Psoas muscle (tissue), 8 donors: ENCODE data around the gene DBNDD2. TPM values are rescaled to one million over a fixed set of nuclear protein-coding genes. Genes with fewer than 3 reads are reported as not detected.

Source experiments
- ATAC-seq, 4 donors: fragments of 200-7000 bp; cut with Tn5 transposase; one replicate each; pipeline ENCODE4 v1.9.1; 2020; ENCODE audit warnings: moderate library complexity in 3 of 4, mild to moderate bottlenecking in 2 of 4
- DNase-seq, 2 donors: peaks; one replicate each; pipeline ENCODE4 v3.0.0-alpha.2; 2020
- H3K27ac ChIP-seq: fragments of 200-600 bp; one replicate; pipeline ENCODE4 v1.8.0; 2022
- H3K27me3 ChIP-seq, 3 donors: fragments of 200-600 bp in 1 of 3; one replicate each; pipeline versions ENCODE4 v1.6.1 to v1.8.0; 2013 to 2022; ENCODE audit warnings: low read length in 2 of 3, mild to moderate bottlenecking in 2 of 3, moderate library complexity in 1 of 3; ENCODE audit not compliant: insufficient read depth in 3 of 3
- H3K36me3 ChIP-seq, 2 donors: fragments of 200-600 bp in 1 of 2; one replicate each; pipeline versions ENCODE4 v1.6.1 to v1.8.0; 2013 to 2022; ENCODE audit warnings: low read depth in 1 of 2, mild to moderate bottlenecking in 1 of 2, moderate library complexity in 1 of 2; ENCODE audit not compliant: insufficient read depth in 1 of 2
- H3K4me1 ChIP-seq: fragments of 200-600 bp; one replicate; pipeline ENCODE4 v1.8.0; 2022
- H3K4me3 ChIP-seq: fragments of 200-600 bp; one replicate; pipeline ENCODE4 v1.8.0; 2022; ENCODE audit warnings: mild to moderate bottlenecking
- H3K9me3 ChIP-seq: fragments of 200-600 bp; one replicate; pipeline ENCODE4 v1.8.0; 2022
- CTCF ChIP-seq: fragments of 200-600 bp; IDR thresholded peaks from one replicate; pipeline ENCODE4 v1.8.0; 2022; ENCODE audit warnings: antibody characterized with exemption
- WGBS, 3 donors: extraction: QIAGEN DNeasy Blood & Tissue Kit; methylation state at CpG; one replicate each; pipeline versions ENCODE4 v1.1.6 to v1.1.7; 2013; 5-methylcytosine and 5-hydroxymethylcytosine counted together
- intact Hi-C, 2 donors: fragments of 100-400 bp; cut with DNase I; formaldehyde crosslinking; loops; one replicate each; pipeline versions ENCODE4 v1.11.0 to v1.14.2; 2022
- polyA plus RNA-seq, 3 donors: library from polyadenylated mRNA; stranded (reverse); fragments of 200-250 nt; gene quantifications; one replicate each; pipeline ENCODE4 v1.2.3, GENCODE V29; 2013
- total RNA-seq, 4 donors: library from RNA; stranded (reverse); fragmentation: NEBNext Ultra II Directional in 2 of 4; extraction: Animal tissue kit (Norgen Biotek cat#: 25700) in 2 of 4; gene quantifications; one replicate each; pipeline versions ENCODE4 v1.2.1 to v1.2.4, GENCODE V29; 2021 to 2023
- donor health status: healthy with polysubstance abuse.
- donor health status: DM: no; HTN: no; CAD: no; lungs with moderate emphysema.
- donor health status: Bipolar disorder and iron deficiency.
- donor health status: healthy.
- donor health status: DM: yes; HTN: yes; CAD: no.
- donor health status: DM: no; HTN: no; CAD: no.
- donor health status: DM: no; HTN: no; CAD: no.
- donor health status: DM: yes; HTN: yes; CAD: no.

Gene DBNDD2
- total and polyA plus RNA-seq, 7 donors: 108 to 230 (median 162) TPM

- no peaks in the 10 kb centered on the region for H3K4me1 ChIP-seq
- peaks cover 0 to 8% (median 0%) of the 10 kb centered on the region in 3 donors for H3K27me3 ChIP-seq
- DNase-seq (no peak), ATAC-seq (no peak)
- no peaks in the 10 kb centered on the region for H3K9me3 ChIP-seq
- 68 to 75% (median 71%) methylated on average over 5 of the region's 5 CpGs for WGBS, 3 donors
- H3K4me3 ChIP-seq: no peak overlapping the region
- no peak overlapping the region for H3K27ac ChIP-seq
- TF ChIP-seq CTCF: no peak
- no peaks in the 10 kb centered on the region for H3K36me3 ChIP-seq
- intact Hi-C loops: no loop called here
Measured at GRCh38 chr20:45459606-45460005, 51.5 kb downstream of the DBNDD2 start.

Other genes with a start within 250 kb of the DBNDD2 start
- under 1 TPM in 2 of 4 donors, not detected in 2; 0.40 to 0.54 TPM for gene PI3, start 233.4 kb upstream of the DBNDD2 start, total RNA-seq
- under 1 TPM; 0.18 to 0.38 (median 0.18) TPM for gene PI3, start 233.4 kb upstream of the DBNDD2 start, polyA plus RNA-seq
- not detected for gene SEMG1, start 201.3 kb upstream of the DBNDD2 start, total RNA-seq
- gene SEMG1, start 201.3 kb upstream of the DBNDD2 start, polyA plus RNA-seq: not detected
- gene SEMG2, start 186.9 kb upstream of the DBNDD2 start, total RNA-seq: not detected
- gene SEMG2, start 186.9 kb upstream of the DBNDD2 start, polyA plus RNA-seq: not detected
- 100 to 1,000 TPM in 2 of 4 donors, 10 to 100 TPM in 1, 1 to 10 TPM in 1; 5.7 to 723 (median 123) TPM for gene SLPI, start 153.7 kb upstream of the DBNDD2 start, total RNA-seq
- 100 to 1,000 TPM in 2 of 3 donors, 10 to 100 TPM in 1; 17.5 to 295 (median 251) TPM for gene SLPI, start 153.7 kb upstream of the DBNDD2 start, polyA plus RNA-seq
- under 1 TPM in 1 of 4 donors, not detected in 3; 0.22 TPM for gene RBPJL, start 101.4 kb upstream of the DBNDD2 start, total RNA-seq
- gene RBPJL, start 101.4 kb upstream of the DBNDD2 start, polyA plus RNA-seq: under 1 TPM in 2 of 3 donors, not detected in 1; 0.04 TPM
- gene MATN4, start 100.0 kb upstream of the DBNDD2 start, total RNA-seq: not detected
- gene MATN4, start 100.0 kb upstream of the DBNDD2 start, polyA plus RNA-seq: not detected
- gene SDC4, start 59.9 kb upstream of the DBNDD2 start, total RNA-seq: 100 to 1,000 TPM in 2 of 4 donors, 10 to 100 TPM in 2; 32.2 to 283 (median 161) TPM
- 100 to 1,000 TPM in 1 of 3 donors, 10 to 100 TPM in 2; 41.6 to 323 (median 63.9) TPM for gene SDC4, start 59.9 kb upstream of the DBNDD2 start, polyA plus RNA-seq
- 10 to 100 TPM; 17.1 to 29.6 (median 22.9) TPM for gene SYS1, start 45.1 kb upstream of the DBNDD2 start, total RNA-seq
- gene SYS1, start 45.1 kb upstream of the DBNDD2 start, polyA plus RNA-seq: 10 to 100 TPM; 40.9 to 73.3 (median 58.1) TPM
- gene TP53TG5, start 30.0 kb upstream of the DBNDD2 start, total RNA-seq: under 1 TPM in 2 of 4 donors, not detected in 2; 0.38 to 0.69 TPM
- 1 to 10 TPM in 1 of 3 donors, under 1 TPM in 2; 0.12 to 1.0 (median 0.16) TPM for gene TP53TG5, start 30.0 kb upstream of the DBNDD2 start, polyA plus RNA-seq
- gene PIGT, start 7.9 kb downstream of the DBNDD2 start, total RNA-seq: 10 to 100 TPM; 48.0 to 74.9 (median 57.1) TPM
- gene PIGT, start 7.9 kb downstream of the DBNDD2 start, polyA plus RNA-seq: 100 to 1,000 TPM in 1 of 3 donors, 10 to 100 TPM in 2; 57.3 to 113 (median 94.7) TPM
- under 1 TPM in 2 of 4 donors, not detected in 2; 0.44 to 0.74 TPM for gene WFDC2, start 61.5 kb downstream of the DBNDD2 start, total RNA-seq
- under 1 TPM in 2 of 3 donors, not detected in 1; 0.22 to 0.31 TPM for gene WFDC2, start 61.5 kb downstream of the DBNDD2 start, polyA plus RNA-seq
- not detected for gene SPINT3, start 107.3 kb downstream of the DBNDD2 start, total RNA-seq
- gene SPINT3, start 107.3 kb downstream of the DBNDD2 start, polyA plus RNA-seq: not detected
- gene WFDC6, start 131.2 kb downstream of the DBNDD2 start, total RNA-seq: not detected
- gene WFDC6, start 131.2 kb downstream of the DBNDD2 start, polyA plus RNA-seq: not detected
- gene EPPIN, start 139.1 kb downstream of the DBNDD2 start, total RNA-seq: not detected
- not detected for gene EPPIN, start 139.1 kb downstream of the DBNDD2 start, polyA plus RNA-seq
- not detected for gene WFDC8, start 171.0 kb downstream of the DBNDD2 start, total RNA-seq
- not detected for gene WFDC8, start 171.0 kb downstream of the DBNDD2 start, polyA plus RNA-seq
- gene WFDC10A, start 221.4 kb downstream of the DBNDD2 start, total RNA-seq: not detected
- gene WFDC10A, start 221.4 kb downstream of the DBNDD2 start, polyA plus RNA-seq: not detected
- not detected for gene WFDC9, start 223.0 kb downstream of the DBNDD2 start, total RNA-seq
- not detected for gene WFDC9, start 223.0 kb downstream of the DBNDD2 start, polyA plus RNA-seq